ENCODE results near the gene CRYGS. TPM values are rescaled to one million over a fixed set of nuclear protein-coding genes. Genes with fewer than 3 reads are reported as not detected.

The CRYGS gene
- total and polyA plus RNA-seq, 4 donors = 1.2 to 5.8 (median 2.8) TPM

DNA sequence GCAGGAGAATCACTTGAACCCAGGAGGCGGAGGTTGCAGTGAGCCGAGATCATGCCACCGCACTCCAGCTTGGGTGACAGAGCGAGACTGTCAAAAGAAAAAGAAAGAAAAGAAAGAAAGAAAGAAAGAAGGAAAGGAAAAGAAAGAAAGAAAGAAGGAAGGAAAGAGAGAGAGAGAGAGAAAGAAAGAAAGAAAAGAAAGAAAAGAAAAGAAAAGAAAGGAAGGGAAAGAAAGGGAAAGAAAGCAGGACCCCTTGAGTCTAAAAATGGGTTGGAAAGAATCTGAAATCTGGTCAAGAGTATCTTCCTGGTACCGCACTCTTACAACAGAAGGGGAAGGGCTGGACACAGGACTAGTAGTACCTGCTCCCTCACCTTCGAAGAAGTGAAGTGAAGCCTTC is 19.6 kb downstream of the CRYGS start:
- no peaks in the 10 kb centered on the region for H3K36me3 ChIP-seq (ENCODE audit: control insufficient read depth in 4 of 4, insufficient read depth in 4 of 4, low read length in 4 of 4)
- H3K27ac ChIP-seq (ENCODE audit: low read depth in 1 of 2, low read length in 1 of 2) = no peak overlapping the region
- no peak overlapping the region for H3K4me3 ChIP-seq
- no peaks in the 10 kb centered on the region for H3K4me1 ChIP-seq (ENCODE audit: control insufficient read depth in 5 of 5, insufficient read depth in 5 of 5, low read length in 5 of 5)
- no peak overlapping the region for H3K9ac ChIP-seq (ENCODE audit: insufficient read depth in 1 of 2, low read length in 2 of 2)
- TF ChIP-seq, protein P1, sequence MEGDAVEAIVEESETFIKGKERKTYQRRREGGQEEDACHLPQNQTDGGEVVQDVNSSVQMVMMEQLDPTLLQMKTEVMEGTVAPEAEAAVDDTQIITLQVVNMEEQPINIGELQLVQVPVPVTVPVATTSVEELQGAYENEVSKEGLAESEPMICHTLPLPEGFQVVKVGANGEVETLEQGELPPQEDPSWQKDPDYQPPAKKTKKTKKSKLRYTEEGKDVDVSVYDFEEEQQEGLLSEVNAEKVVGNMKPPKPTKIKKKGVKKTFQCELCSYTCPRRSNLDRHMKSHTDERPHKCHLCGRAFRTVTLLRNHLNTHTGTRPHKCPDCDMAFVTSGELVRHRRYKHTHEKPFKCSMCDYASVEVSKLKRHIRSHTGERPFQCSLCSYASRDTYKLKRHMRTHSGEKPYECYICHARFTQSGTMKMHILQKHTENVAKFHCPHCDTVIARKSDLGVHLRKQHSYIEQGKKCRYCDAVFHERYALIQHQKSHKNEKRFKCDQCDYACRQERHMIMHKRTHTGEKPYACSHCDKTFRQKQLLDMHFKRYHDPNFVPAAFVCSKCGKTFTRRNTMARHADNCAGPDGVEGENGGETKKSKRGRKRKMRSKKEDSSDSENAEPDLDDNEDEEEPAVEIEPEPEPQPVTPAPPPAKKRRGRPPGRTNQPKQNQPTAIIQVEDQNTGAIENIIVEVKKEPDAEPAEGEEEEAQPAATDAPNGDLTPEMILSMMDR (IDR thresholded peaks at IDR 0.05; ENCODE audit: control extremely low read depth, extremely low read depth) = no peak
- no peak for DNase-seq
- no peak for ATAC-seq (ENCODE audit: insufficient read depth, low FRiP score)
- no peaks in the 10 kb centered on the region for H3K9me3 ChIP-seq (ENCODE audit: control insufficient read depth in 4 of 4, insufficient read depth in 3 of 4, low read length in 3 of 4)
- no peaks in the 10 kb centered on the region for H3K27me3 ChIP-seq (ENCODE audit: control insufficient read depth in 3 of 3, insufficient read depth in 3 of 3, low read length in 2 of 3)
- WGBS, 2 donors = 92 to 94% methylated on average over 6 of the region's 6 CpGs

DNA sequence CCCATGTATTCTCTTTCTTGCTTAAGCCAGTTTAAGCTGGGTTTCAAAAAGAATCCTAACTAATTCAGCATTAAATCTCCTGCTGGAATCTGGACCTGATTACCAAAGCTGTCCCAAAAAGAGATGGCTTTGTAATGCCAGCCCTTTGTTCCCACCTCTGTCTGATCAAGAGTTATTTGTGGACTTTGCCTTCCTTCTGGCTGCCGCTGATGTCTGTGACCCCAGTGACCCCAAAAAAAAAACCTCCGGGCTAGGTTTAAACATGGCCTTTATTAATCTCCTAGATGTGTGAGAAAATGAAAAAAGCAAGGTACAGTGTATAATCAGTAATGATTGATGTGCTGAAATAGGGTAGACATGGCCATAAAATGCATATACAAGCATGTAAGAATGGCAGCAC is 20.7 kb downstream of the CRYGS start:
- H3K4me3 ChIP-seq = no peak overlapping the region
- no peaks in the 10 kb centered on the region for H3K27me3 ChIP-seq (ENCODE audit: control insufficient read depth in 3 of 3, insufficient read depth in 3 of 3, low read length in 2 of 3)
- H3K4me1 ChIP-seq (ENCODE audit: control insufficient read depth in 5 of 5, insufficient read depth in 5 of 5, low read length in 5 of 5) = no peaks in the 10 kb centered on the region
- H3K36me3 ChIP-seq (ENCODE audit: control insufficient read depth in 4 of 4, insufficient read depth in 4 of 4, low read length in 4 of 4) = no peaks in the 10 kb centered on the region
- H3K27ac ChIP-seq (ENCODE audit: low read depth in 1 of 2, low read length in 1 of 2) = no peak overlapping the region
- 41 to 74% methylated on average over 2 of the region's 2 CpGs for WGBS, 2 donors
- no peak overlapping the region for H3K9ac ChIP-seq (ENCODE audit: insufficient read depth in 1 of 2, low read length in 2 of 2)
- H3K9me3 ChIP-seq (ENCODE audit: control insufficient read depth in 4 of 4, insufficient read depth in 3 of 4, low read length in 3 of 4) = no peaks in the 10 kb centered on the region
- DNase-seq (no peak), ATAC-seq (ENCODE audit: insufficient read depth, low FRiP score) (no peak)
- TF ChIP-seq, protein P1 (IDR thresholded peaks at IDR 0.05; ENCODE audit: control extremely low read depth, extremely low read depth) = no peak

DNA sequence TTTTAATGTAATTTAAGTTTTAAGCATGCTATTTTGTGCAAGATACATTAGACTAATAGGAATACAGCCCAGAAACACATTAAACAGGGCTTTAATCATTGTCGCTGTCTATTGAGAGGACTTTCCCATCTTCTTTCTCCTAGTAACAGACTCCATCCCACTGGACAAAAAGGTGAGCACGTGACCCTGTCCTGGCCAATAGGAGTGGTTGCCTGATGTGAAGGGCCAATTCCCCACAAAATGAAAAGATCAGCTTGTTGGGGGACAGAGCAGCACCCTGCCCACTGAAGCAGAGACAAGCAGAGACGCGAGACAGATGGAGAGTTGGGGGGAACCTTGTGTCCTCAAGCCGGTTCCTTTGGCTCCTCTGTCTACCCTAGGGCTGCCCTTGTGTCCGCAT is 21.2 kb downstream of the CRYGS start:
- Histone ChIP-seq H3K4me3 (no peak overlapping the region), H3K27me3 (ENCODE audit: control insufficient read depth in 3 of 3, insufficient read depth in 3 of 3, low read length in 2 of 3) (no peaks in the 10 kb centered on the region), H3K9me3 (ENCODE audit: control insufficient read depth in 4 of 4, insufficient read depth in 3 of 4, low read length in 3 of 4) (no peaks in the 10 kb centered on the region), H3K4me1 (ENCODE audit: control insufficient read depth in 5 of 5, insufficient read depth in 5 of 5, low read length in 5 of 5) (no peaks in the 10 kb centered on the region), H3K9ac (ENCODE audit: insufficient read depth in 1 of 2, low read length in 2 of 2) (no peak overlapping the region), H3K36me3 (ENCODE audit: control insufficient read depth in 4 of 4, insufficient read depth in 4 of 4, low read length in 4 of 4) (no peaks in the 10 kb centered on the region), H3K27ac (ENCODE audit: low read depth in 1 of 2, low read length in 1 of 2) (no peak overlapping the region)
- 94 to 96% methylated on average over 6 of the region's 6 CpGs for WGBS, 2 donors
- ATAC-seq (ENCODE audit: insufficient read depth, low FRiP score) (no peak), DNase-seq (no peak)
- TF ChIP-seq, protein P1 (IDR thresholded peaks at IDR 0.05; ENCODE audit: control extremely low read depth, extremely low read depth) = no peak

Measured in lung (tissue), 12 donors.